GM18870 (cell line): Measurements from ENCODE around the gene RNF8.
"Not testable (repeated sequence)": the region's sequence is repeated elsewhere in the genome, so short reads cannot be mapped to it uniquely, and the experiment has no call there.

Experiments
- ATAC-seq: cut with Tn5 transposase; IDR thresholded peaks from one replicate; pipeline ENCODE4 v1.9.1; 2021; ENCODE audit warnings: moderate library complexity; ENCODE audit not compliant: unreplicated experiment

RNF8 gene

DNA sequence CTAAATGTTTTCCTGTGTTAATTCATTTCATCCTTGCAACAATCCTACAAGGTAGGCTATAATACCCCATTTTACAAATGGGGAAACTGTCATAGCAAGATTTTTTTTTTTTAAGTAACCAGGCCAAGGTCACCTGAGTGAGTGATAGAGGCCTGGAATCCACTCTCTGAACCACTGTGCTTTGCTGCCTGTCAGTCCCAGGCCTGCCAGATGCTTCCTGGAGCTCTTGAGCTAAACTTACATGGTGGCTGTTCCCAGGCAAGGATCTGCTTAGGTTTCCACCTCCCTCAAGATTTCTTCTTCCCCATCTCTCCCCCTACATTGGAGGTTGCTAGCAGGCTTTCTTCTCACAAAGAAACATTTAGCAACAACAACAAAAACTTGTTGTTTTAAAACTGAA lies 32.7 kb upstream of the RNF8 start:
- no peak for ATAC-seq

DNA sequence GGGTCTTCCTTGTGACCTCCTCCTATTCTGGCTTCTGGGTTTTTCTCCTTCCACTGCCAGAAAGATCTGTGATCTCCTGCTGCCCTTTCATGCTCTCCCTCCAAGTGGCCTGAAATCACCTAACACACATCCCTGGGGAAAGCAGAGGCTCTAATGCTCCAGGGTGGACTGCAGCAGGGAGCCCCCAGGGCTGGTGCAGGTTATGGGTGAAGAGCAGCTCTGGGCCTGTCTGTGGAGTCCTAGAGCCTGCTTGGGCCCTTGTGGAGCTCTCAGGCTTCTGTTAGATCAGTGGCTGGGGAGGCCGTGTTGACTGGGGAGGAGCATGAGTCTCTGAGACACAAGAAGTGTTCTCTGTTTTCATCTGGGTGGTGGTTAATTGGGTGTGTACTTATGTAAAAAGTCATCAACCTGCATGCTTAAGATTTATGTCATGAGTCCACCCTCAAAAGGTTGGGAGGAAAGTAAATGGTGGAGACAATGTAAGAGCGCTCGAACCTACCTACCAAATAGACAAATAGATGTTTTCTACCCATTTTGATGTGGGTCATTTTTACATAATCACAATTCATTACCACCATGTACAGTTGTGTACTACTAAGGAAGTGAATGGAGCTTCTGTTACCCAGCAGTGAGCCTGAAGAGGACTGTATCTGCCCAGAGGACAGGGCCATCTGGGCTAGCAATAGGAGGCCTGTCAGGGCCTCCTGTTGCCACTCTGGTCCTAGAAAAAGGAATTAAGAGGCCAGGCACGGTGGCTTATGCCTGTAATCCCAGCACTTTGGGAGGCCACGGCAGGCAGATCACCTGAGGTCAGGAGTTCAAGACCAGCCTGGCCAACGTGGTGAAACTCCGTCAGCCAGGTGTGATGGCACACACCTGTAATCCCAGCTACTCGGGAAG lies 32.0 kb upstream of the RNF8 start:
- ATAC-seq: no peak

DNA sequence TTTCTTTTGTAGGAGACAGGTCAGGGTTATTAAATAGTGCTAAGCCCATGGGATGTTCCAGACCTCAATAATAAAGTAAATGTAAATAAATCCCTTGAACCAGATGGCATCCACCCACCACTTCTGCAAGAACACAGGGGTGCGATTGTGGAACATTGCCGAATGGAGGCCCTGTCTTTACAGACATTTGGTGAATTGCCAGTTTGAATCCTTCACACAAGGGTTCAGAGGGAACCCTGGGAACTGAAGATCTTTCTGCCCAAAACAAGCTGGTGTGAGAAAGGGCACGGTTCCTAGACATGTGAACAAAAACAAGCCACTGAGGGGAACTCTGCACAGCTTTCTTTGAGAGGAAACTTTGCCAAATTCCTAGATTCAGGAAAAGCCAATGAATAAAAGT lies 30.2 kb upstream of the RNF8 start:
- no peak for ATAC-seq

DNA sequence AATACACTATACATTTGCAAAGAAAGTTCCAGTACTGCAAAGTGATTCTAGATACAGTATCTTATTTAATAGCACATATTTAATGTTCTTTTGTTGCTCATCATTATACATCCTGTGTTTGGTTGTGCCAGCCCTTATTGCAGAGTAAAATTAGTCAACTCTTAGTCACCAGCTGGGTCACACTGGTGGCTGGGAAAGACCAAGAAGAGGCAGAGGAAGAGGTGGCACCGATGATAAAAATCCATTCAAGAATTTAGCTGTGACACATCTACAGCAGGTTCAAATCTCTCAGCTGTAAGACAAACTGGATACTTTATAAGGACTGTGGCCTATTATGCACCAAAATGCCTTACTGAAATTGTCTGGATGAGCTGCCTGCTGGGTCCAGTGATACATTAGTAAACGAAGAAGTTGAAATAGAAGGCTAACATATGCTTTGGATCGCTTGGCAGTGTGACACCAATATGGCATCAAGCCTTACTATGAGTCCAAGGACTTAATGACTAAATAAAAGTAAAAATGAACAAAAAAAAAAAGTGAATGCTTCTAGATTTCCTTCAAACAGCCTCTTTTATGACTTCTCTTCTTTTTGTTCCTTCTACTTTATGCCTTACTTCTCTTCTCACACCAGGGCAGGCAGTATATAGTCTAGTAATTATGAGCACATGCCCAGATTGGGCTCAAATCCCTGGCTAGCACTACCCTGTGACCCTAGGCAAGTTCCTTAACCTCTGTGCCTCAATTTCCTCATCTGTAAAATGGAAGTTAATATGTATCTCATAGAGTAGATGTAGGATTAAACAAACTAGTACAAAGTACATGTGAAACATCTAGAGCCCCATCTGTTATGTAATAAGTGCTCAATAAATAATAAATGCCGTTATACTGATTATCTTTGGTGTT lies 29.4 kb upstream of the RNF8 start:
- ATAC-seq: no peak

DNA sequence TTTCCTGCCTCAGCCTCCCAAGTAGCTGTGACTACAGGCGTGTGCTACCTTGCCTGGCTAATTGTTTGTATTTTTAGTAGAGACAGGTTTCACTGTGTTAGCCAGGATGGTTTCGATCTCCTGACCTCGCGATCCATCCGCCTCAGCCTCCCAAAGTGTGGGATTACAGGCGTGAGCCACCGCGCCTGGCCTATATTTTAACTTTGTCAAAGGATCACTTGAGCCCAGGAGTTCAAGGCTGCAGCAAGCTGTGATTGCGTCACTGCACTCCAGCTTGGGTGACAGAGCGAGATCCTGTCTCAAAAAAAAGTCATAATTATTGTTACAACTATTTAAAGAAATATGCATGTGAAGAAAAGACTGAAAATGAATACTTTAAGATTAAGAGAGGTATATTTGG lies 23.4 kb upstream of the RNF8 start:
- not testable (repeated sequence) for ATAC-seq

DNA sequence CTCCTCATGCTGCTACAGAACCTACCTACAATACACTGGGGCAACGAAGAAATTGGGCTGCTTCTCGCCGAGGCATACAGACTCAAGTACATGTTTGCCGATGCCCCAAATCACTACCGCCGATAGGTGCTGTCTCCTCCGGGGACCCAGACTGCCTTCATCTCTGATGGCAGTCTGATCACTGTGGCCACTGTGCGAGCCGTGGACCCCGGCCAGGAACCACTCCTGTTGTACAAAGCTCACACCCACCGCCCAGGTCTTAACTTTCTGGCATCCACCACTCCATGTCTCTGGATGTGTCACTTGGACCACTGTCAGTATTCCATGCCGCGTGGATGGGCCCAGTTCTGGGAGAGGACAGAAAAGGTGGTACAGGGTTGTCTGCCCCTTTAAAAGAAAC lies 22.7 kb upstream of the RNF8 start:
- ATAC-seq: no peak

DNA sequence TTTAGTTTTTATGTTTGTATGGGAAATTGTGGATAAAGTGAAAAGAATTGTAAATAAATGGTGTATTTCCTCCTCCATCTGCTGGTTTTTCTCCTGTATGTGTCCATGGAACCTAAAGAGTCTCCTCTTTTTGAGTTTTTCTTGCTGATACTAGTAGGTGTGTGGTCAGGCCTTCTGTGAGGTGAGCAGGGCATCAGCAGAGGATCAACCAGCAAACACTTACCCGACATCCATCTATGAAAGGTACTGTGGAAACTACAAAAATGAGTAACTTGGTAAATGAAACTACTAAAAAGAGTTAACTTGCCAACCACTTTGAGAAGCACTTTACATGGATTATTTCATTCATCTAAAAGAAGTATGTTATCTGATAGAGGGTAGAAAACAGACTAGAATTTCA lies 20.9 kb upstream of the RNF8 start:
- no peak for ATAC-seq

DNA sequence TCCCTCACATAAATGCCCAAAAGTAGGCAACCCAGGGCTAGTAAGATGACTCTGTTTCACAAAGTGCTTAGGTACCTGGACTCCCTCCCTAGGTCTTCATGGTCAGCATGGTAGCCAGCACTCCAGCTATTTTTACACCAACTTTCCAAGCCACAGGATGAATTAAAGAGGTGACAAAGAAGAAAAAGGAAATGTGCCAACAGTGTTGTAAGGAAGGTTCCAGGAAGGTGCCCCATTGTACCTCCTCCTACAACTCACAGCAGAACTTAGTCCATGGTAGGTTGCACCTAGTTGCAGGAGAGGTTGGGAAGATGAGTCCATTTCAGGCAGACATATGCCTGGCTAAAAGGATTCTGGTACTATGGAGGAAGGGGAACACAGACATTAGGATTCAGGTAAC lies 19.7 kb upstream of the RNF8 start:
- ATAC-seq: no peak

DNA sequence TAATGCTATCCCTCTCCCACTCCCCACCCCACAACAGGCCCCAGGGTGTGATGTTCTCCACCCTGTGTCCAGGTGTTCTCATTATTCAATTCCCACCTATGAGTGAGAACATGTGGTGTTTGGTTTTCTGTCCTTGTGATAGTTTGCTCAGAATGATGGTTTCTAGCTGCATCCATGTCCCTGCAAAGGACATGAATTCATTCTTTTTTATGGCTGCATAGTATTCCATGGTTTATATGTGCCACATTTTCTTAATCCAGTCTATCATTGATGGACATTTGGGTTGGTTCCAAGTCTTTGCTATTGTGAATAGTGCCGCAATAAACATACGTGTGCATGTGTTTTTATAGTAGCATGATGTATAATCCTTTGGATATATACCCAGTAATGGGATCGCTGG lies 15.5 kb upstream of the RNF8 start:
- ATAC-seq: not testable (repeated sequence)

DNA sequence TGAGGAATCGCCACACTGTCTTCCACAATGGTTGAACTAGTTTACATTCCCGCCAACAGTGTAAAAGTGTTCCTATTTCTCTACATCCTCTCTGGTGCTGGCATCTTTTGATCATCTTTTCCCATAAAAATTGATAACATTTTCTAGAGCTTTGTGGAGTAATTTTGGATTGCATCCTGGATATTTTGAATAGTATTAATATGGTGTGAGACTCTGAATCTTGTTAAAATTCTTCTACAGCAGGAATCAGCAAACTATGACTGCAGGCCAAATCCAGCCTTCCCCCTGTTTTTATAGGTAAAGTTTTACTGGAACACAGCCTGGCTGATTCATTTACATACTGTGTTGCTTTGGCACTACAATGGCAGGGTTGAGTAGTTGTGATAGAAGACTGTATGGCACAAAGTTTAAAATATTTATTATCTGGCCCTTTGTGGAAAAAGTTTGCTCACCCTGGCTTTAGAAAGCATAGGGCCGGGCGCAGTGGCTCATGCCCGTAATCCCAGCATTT lies 15.0 kb upstream of the RNF8 start:
- ATAC-seq: no peak

DNA sequence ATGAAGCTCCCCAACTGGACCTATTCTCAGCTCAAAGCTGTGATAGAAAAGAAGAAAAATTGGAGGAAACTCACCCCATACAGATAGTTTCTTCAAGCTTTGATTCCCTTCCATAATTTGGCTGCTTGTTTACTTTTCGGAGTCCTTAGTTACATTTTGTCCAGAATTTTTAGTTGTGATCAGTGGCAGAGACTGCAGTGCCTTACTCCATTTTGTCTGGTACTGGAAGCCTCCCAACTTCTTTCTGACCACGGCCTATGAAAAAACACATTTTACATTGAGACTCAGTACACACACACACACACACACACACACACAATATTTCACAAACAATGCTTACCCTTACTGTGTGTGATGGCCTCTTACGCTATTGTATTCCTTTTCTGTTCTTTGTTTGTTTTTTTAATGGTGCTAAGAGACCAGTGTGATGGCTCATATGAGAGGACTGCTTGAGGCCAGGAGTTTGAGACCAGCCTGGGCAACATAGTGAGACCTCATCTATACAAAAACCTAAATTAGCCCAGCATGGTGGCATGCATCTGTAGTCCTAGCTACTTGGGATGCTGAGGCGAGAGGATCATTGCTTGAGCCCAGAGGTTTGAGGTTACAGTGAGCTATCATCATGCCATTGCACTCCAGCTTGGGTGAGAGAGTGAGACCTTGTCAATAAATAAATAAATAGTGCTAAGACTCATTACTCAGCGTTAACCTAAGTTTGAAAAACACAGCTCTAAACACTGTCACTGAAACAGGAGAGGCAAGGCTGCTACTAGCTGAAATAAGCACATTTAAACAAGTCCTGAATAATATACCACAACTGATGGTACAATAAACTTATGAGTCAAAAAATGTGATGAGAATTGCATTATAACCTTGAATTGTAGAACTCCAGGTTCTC lies 13.8 kb upstream of the RNF8 start:
- no peak for ATAC-seq

DNA sequence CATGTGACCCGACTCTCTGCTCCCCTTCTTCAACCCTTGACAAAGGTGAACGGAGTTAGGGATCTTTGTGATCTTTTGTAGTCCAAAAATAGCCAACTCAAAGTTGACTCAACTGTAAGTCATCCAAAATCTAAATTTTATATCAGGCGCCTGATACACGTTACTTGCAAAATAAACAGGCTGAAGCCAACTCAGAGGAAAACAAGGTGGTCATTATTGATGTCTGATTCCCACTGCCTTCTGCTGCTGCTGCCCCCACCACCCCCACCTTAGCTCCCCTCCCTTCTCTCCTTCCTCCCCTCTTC lies 13.2 kb upstream of the RNF8 start:
- ATAC-seq: no peak

DNA sequence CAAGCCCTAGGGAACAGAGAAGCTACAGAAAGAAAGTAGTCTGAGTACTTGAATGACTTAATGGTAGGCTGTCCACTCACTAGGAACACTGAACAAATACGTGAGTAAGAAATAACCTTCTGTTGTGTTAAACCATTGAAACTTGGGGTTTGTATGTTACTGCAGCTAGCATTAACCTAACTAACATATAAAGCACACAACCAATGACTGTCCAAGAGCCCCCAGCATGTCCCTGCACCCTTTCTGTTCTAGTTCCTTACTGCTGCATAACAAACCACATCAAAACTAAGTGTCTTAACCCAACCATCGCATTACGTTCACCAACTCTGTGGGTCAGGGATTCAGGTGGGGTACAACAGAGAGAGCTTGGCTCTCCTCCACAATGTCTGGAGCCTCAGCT lies 10.5 kb upstream of the RNF8 start:
- no peak for ATAC-seq

DNA sequence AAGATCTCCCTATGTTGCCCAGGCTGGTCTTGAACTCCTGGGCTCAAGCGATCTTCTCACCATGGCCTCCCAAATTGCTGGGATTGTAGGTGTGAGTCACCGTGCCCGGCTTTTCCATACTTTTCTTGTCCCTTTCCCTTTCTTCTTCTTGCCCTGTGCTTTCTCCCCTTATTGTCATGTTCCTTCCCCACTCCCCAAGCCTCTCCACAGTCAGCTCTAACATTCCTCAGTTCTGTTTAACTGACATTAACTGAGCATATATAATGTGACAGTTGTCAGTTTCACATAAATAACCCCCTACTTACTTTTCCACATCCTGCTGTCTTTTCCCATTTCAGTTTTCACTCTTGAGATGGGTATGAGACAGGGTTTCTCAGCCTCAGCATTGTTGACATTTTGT lies 9.5 kb upstream of the RNF8 start:
- no peak for ATAC-seq

DNA sequence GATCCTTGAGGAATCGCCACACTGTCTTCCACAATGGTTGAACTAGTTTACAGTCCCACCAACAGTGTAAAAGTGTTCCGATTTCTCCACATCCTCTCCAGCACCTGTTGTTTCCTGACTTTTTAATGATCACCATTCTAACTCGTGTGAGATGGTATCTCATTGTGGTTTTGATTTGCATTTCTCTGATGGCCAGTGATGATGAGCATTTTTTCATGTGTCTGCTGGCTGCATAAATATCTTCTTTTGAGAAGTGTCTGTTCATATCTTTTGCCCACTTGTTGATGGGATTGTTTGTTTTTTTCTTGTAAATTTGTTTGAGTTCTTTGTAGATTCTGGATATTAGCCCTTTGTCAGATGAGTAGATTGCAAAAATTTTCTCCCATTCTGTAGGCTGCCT lies 8.0 kb upstream of the RNF8 start:
- not testable (repeated sequence) for ATAC-seq

DNA sequence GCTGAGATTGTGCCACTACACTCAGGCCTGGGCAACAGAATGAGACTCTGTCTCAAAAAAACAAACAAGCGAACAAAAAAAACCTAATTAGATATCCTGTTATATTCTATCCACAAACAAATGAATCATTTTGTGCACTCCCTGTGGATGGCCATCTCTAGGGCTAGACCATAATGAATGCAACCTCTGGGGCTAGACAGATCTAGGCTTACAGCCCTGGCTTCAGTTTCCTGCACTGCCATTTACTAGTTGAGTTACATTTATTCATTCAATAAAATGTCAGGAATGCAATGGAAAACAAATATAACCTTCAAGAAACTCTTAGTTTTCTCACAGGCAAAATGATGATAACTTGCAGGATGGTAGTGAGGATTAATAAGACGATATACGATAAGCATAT lies 6.6 kb upstream of the RNF8 start:
- no peak for ATAC-seq

DNA sequence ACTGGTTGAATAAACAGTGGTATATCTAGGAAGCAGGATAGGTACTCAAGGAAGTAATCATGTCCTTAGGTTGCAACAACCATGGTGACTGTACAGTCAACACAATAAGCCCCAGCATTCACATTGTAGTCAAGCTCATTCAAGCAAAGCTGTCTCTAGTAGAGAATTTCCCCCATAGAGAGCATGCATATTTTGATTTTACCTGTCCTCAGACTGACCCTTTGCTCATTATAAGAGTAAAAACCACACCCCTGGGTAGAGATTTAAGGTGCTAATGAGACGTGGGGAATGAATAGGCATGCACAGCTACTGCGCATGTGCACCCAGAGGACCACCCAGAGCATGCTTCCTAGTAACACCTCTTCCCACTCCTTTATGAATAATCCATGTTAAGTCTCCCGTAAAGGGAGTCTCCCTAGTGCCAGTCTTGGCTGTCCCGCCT lies 6.1 kb upstream of the RNF8 start:
- no peak for ATAC-seq

DNA sequence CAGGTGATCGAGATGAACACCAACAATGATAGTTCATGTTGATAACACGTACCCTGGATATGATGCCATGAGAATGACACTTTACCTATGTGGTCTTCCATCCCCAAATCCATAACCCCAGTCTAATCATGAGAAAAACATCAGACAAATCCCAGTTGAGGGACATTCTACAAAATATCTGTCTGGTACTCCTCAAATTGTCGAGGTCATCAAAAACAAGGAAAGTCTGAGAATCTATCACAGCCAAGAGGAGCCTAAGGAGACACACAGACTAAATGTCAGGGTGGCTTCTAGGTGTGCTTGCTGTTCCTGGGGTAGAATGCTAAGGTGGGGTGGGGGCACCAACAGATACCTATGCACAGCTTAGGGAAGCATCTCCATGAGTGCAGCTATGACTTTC lies 2.8 kb upstream of the RNF8 start:
- no peak for ATAC-seq

DNA sequence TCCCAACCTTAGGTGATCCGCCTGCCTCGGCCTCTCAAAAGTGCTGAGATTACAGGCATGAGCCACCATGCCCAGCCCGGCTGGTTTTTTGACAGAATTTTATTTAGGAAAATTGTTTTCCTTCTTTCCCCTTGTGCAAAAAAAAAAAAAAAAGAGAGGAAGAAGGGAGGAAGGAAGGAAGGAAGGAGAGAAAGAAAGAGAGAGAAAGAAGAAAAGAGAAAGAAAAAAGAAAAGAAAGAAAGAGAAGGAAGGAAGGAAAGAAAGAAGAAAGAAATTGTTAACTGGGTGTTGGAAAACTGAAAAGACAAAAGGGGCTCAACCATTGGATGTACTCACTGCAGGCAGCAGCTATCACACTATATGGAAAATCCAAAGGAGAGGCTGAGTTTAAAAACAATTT lies 1.4 kb upstream of the RNF8 start:
- ATAC-seq: no peak

DNA sequence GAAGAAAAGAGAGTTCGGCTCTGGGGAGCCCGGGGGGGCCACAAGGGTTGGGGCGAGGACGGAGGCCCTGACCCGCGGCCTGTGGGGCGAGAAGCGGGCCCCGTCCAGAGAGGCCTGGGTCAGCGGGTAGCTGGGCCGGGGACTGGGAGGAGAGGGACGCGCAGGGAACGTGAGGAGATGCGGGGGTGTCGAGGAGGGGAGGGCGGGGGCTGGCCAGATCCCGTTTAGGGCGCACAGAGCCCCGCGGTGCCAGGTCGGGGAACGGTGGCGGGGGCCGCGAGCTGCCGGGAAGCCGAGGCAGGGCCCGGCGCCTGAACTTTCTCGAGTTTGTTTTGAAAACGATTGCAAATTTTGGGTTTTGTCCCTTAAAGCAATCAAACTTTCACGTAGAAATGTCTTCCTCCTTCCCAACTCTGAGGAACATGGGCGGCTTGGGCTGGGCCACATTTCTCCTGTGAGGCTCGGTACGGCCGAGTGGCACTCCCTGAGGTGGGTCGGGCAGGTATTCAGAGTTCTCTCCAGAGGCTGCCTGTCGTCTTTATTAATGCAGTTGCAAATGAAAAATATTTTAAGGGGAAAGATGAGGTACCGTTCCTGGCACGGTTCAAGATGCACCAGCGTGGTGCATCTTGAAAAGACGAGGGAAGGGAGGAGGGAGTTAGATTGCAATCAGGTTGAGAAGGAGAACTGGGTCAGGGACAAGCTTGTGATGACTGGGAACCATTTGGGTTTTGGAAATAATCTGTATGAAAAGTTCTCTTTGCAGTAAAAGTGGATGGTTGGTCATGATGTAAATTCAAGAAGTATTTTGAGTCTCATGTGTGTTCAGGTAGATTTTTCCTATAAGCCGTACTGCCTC lies 972 bp downstream of the RNF8 start:
- no peak for ATAC-seq
